NCI-H2196 treated with DMSO at 0.1 percent for 48 hours (cell line): ENCODE measurements around the gene NHEJ1.

Experiments
- DNase-seq: peaks from one replicate; lab custom pipeline; 2025; ENCODE audit not compliant: unreplicated experiment; lab: John Stamatoyannopoulos, UW

NHEJ1 gene

DNA sequence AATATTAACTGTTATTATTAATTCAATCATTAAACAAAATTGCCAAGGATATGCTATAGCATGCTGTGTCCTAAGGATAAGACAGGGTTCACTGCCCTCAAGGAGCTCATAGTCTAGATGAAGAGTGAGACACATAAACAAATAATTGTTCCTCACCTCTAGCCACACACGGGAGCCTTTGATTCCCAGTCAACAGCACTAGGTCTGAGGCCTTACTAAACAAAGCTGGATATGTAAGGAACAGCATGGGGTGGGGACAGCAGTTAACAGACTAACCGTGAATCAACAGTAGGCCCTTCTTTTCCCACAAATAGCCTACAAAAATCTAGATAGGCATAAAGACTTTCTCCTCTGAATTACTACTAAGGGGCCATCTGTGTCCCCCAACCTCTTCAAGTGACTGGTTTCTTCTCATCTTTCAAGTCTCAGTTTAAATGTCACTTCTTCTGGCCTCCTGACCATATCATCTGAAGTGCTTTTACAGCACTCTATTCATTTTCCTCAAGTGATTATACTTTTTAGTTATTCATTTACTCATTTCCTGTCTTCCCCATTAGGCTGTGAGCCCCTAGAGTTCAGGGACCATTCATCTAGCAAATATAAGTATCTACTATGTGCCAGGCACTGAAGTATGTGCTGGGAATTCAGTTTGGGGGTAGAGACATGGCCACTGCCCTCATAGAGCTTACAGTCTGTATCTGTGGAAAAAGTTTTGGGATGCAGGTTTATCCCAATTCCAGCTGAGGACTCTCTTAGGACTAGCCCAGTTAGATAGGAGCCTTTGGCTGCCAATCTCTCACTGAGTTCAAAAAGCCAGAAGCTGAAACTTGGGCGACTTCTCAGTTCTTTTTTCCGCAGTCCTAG is 69.9 kb downstream of the NHEJ1 start:
- no peak for DNase-seq

DNA sequence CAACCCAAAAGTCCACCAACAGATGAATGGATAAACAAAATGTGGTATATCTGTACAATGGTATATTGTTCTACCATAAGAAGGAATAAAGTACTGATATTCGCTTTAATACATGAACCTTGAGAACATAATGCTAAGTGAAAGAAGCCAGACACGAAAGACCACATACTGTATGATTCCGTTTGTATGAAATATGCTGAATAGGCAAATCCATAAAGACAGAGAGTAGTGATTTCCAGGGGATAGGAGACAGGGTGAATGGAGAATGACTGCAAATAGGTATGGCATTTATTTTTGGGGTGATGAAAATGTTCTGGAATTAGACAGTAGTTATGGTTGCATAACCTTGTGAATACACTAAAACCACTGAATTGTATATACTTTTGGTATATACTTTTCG is 71.3 kb downstream of the NHEJ1 start:
- DNase-seq: no peak

DNA sequence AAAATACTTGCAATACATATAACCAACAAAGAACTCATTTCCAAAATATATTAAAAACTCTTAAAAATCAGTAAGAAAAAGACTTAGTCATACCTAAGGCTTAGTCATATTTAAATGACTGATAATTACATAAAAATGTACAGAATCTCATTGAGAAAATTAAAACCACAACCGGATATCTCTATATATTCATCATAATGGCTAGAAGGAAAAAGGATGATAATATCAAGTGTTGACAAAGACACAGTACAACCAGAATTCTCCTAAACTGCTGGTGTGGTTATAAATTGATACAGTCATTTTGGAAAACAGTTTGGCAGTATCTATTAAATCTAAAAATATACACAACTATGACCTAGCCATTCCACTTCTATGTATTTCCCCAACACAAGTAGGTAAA is 72.8 kb downstream of the NHEJ1 start:
- no peak for DNase-seq

DNA sequence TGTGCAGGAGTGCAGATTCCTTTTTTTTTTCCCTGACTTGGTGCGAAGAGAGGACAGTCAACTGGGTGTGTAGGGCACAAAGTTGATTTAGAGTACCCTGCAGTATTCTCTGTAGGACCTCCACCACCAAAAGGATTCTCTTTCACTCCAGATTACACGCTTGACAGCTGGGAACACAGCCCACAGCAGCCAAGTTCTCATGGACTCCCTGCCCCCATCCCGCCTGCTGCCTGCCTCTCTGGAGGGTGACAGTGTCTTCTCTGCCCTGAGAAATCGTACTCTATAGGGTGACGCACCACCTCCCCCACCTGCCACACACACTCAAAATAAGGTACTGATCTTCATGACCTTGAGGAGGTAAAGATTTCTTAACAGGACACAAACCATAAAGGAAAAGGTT is 73.3 kb downstream of the NHEJ1 start:
- DNase-seq: no peak

DNA sequence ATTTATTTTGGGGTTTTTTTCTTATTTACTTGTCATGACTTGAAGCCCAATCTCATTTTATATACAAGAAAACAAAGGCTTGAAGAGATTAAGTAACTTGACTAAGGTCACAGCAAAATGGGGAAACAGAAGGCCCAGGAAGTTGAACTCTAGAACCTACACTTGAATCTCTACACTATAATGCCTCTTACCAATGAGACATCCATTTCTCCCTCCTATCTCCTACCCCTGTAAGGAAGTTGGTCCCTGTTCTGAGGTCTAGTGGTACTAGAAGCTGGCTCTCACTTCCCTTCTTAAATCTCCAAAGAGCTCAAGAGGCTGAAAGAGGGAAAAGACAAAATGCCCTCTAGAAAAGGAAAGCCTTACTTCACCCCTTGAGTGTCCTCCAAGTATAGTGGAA is 74.4 kb downstream of the NHEJ1 start:
- DNase-seq: no peak

DNA sequence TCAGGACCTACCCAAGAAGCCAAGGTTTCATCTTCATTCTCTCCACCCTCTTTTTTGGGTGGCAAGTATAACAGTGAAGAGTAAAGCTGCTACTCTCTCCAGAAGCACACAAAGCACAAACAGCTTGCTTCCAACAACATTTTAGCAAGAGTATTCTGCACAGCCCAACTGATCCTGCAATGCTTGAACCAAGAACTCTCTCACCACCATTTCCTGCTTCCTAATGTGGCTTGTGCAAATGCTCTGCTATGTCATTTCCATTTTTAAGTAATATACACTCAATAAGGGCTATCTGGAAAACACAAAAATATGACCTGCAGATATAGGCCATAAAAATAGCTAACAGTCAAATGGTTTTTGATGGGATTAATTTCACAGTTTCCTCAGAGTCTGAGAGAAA is 75.8 kb downstream of the NHEJ1 start:
- no peak for DNase-seq

DNA sequence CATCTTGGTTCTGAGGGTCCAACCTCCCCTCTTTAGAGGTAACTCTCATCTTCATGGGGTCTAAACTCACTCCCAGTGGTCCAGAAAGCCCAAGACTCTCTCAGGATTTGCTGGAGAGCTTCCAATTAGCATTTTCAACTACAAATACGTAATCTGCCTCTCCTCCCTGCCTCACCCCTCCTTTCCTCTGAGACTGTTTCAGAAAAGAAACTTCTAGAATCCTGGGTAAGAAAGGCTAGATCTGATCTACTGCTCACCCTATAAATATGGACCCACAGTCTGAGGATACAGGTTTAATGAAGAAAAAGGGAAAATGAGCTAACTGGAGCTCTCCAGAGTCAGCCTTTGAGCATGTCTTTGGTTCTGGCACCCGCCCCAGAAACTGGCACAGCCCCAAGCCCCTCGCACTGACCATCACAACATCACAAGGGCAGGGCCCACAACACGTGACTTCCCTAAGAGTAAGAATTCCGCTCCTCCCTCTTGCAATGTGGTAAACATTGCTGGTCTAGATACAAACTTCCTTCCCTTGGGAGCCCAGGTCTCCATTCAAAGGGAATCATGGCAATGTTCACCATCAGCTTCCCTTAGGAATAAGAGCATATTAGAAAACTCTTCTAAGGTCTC is 78.2 kb downstream of the NHEJ1 start:
- no peak for DNase-seq

DNA sequence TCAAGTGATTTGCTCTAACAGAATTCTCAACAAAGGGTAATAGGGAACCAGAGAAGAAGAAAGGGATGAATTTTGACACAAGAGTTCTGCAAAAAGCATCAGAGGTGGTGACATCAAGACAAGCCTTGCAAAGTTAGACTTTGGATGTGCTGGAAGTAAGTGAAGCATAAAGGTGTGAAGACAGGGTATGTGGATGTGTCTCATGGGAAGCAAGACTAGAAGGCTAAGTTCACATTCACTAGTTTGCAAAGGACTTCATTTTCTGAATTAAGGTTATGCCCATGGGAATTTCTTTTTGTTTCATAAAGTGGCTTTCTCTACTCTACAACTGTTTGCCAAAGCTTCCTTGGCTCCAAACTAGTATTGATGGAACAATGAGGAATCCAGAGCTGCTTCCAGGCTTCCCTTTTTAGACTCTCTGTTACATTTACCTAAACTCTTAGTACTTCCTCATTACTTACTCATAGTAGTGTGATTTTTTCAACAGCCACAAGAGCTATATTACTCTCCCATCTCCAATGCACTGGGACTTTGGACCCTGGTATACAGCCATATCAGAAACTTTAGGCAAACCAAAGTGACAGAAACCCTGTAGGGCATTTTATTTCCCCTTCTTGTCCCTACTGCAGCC is 78.8 kb downstream of the NHEJ1 start:
- no peak for DNase-seq

DNA sequence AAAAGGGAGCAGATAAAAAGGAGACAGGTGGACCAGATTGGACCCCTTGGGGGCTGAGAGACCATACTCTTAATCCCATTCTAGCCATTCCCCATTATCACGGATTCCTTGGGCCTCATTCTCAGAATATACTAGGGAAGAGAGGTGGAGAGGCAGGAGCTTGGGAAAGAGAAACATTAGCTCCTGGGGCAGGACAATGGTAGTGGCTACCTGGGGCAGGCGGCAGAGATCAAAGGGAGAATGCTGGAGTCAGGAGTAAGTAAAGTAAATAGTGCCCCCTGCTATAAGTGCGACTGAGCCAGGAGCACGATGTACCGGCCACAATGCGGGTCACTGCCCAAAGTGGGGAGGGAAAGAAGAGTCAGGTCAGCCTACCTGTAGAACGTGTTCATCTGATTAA is 79.5 kb downstream of the NHEJ1 start:
- DNase-seq: no peak

DNA sequence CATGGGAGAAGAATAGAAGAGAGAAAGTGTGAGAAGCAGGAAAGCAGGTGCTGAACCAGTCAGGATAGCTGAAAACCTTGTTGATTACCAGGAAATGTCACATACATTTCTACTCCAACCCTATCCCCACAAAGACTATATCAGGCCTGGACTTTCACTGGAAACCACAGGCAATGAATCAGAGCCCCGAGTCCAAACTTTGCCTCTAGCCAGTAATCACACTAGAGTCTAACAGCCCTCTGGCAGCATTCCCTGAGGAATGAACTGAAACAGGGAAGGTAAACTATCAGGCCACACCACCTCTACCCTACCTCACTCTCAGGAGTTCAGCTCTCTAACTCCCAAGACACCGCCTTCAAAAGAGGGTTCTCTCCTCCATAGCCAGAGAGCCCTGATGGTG is 81.2 kb downstream of the NHEJ1 start:
- no peak for DNase-seq

DNA sequence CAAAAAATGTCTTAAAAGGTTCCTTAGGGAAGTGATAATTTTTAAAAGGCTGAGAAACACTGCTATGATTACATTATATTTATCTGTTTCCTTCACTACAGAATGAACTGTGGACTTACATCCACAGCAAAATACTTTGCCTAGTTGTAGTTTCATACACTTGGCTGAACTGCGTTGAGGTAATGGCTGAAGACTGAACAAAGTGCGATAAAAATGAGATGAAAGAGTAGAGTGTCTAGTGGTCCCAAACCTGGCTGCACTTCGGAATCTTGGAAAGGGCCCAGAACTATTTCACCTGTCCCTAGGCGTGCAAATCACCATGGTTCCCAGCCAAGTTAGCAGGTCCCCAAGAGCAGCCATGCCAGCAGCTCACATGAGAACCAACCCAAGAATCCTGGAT is 81.7 kb downstream of the NHEJ1 start:
- no peak for DNase-seq

DNA sequence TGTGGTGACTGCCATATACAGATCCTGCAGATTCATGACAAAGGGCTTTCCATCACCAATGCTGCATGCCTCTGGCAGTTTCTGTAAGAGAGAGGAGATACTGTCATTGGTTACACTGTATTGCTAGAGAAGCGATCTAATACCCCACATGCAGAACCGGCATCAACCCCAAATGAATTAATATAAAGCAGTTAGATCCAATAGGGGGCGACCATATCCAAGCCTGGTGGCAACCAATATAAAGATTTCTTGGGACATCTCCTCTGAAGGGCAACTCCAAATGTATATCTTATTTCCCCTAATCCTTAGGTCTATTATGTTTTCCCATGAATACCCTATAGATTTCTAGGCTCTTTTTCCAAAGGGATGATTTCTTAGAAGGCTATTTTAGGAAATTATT is 82.5 kb downstream of the NHEJ1 start:
- no peak for DNase-seq

DNA sequence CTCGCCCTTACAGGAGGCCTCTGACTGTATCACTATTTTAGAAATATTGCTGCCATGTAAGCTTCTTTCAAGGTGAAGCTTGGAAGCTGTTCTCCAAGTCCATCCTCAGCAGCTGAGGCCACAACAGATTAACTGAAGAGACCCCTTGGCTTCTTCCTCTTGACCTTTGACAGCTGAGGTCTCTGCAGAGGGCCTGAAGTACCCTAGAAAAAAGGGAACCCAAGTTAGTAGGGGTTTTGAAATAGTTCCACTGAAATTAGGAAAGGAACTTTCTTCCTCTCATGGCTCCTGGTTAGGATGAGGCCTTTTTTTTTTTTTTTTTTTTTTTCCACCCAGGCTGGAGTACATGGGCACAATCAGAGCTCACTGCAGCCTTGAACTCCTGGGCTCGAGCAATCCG is 84.4 kb downstream of the NHEJ1 start:
- no peak for DNase-seq

DNA sequence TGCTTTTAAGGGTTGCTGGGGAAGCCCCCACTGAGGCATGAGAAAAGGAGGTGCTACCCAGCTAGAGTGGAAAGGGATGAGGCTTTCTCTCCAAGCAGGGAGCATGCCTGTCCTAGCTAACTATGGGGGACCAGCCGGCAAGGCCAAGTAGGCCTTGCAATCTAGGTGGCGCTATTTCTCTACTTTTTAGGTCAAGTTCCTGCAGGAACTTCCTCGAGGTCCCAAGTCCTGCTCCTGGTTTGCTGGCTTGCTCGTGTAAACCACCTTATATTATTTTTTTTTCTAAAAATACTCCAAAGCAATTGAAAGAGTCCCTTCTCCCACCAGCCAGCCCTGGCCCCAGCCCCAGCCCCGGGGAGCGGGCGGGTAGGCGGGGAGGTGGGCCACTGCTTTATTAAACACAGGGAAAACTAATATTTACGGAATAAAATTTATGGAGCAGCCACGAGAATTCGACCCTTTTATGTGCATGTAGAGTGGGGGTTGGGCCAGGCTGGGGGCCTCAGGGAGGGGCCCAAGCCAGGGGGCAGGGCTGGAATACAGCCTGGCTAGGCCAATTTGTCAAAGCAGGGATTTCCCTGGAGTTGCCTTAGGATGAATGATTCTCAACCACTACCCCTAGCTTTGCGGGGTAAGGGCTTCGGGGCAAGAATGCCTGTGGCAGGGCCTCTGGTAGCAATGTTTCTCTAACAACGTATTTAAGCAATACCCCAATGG is 87.0 kb downstream of the NHEJ1 start:
- DNase-seq: no peak

DNA sequence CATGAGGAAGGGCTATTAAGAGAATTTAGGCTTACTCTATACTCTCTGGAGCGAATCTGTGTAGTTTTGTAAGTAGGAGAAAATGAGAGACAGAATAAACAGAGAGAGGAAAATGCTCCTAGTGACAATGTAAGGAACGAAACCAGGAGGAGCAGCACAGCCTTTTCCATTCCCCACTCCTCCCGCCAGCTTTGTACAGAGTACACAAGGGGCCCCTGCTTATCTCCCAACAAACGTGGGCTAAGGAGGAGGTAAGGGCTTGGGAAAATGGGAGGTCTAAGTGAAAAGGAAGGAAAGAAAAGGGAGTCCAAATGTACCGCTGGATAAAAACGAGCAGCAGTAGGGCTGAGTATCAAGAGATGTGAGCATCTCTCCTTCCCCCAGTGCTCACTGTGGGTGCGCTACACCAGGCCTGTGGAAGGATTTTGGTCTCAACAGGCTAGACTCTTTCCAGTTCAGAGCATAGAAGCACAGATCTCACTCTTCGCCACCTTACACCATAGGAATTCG is 87.8 kb downstream of the NHEJ1 start:
- no peak for DNase-seq

DNA sequence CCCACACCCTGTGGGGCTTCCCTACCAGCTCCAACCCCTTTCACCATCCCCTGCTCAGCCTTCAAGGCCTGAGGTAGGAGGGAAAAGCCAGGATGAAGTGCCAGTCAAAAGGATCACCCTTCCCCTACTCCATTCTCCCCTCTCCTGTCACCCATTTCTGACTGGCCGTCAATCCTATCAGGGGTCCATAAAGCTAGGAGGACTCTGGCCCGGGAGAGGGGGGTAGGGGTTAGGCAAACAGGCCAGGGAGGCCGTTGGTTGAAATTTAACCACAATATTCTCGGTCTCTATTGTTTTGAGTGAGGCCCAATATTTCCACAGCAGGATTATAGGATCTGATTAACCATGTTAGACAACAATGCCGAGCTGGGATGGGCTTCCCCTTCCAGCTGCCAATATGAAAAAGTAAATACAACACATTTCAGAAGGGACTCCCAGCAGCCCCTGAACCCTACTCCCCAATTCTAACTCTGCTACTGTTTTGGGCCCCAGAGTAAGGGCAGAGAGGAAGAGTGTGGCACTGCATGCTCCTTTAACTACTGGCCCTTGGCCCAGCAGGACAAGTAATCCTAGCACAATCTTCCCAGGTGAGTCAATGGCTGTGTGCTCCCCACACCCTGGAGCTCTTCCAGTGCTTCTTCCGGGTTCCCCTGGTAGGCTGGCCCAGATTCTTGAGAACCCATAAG is 89.3 kb downstream of the NHEJ1 start:
- no peak for DNase-seq

DNA sequence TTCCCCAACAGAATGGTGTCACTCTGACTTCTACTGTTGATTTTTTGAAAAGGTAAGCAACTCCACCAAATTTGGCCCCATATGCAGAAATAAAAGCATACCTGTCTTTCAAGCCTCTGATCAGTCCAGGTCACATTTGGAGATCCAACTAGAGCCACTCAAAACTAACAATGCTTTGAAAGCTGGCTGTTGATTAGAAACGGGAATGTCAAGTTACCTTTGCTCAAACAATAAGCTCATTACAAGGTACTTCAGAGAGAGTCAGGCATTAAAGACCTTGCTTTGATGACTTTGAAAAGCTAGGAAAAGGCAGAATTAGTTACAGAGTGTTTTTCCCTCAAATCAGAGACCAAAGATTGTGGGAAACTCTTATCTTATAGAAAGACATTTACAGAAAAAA is 95.1 kb downstream of the NHEJ1 start:
- no peak for DNase-seq

DNA sequence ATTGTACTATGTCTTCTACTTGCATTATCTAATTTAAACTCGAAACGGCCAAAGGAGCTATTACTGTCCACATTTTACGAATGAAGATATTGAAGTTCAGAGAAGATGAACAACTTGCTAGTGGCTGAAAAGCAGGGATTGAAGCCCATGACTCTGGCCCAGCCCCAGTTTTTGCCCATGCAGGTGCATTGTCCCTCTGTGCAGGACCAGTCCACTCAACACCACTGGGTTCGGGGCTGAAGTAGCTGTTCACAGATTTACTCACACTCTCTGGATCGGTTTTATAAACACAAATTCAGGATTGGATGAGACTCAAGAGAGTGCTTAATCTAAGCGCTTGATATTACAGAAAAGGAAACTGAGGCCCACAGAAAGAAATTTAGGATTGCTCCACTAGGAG is 98.5 kb downstream of the NHEJ1 start:
- no peak for DNase-seq

DNA sequence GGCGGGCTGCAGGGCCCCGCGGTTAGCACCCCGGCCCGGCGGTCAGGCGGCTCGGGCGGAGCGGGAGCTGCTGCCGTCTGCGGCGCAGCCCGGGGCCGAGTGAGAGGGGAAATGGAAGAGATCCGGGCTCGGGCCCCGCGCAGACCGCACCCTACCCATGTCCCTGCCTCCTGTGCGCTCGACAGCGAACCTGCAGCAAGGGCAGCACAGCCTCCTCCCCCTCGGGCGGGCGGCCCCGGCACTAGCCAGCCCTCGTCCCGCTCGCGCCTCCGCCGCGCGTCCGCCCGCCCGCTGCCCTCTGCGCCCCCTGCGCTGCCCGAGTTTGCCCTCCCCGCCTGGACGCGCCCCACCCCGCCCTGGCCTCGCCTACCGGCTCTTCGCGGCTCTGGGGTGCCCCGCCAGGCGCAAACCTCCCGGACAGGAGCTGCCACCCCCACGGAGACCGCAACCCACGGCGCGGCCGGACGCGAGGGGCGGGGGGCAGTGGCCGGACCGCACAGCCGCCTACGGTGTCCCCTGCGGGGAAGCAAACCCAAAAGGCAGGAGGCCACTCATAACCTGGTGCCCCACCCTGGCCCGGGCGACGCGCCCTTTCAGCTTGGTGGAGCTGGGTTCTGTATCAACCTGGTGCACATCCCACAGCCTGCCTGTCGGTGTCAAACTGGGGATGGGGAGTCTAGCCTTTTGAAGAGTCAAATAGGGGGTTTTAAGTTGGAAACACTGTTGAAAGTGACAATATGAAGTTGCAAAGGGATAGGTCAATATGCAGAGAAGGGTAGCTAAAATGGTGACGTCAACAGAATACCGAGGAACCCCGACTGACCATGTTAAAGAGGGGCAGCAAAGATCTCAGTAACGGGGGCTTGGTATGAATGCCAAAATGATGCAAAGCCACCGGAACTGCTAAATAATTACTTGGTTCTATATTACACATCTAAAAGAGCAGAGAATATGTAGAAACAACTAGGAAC is 99.5 kb downstream of the NHEJ1 start, which contains the start of gene IHH:
IHH (minus strand) TSS at position 101 of the 971 bp plus-strand sequence. CDS start 454 bp downstream, outside the sequence.
- DNase-seq: no peak
